Kidney glomerular epithelial cell (primary cell): ENCODE measurements around the gene SCGB3A2.
A peak's percentile ranks its signal among the peaks of the same experiment; 100 is the strongest.

Experiments
- DNase-seq: peaks from one replicate; lab custom pipeline; 2025; lab: John Stamatoyannopoulos, UW

Gene SCGB3A2

DNA sequence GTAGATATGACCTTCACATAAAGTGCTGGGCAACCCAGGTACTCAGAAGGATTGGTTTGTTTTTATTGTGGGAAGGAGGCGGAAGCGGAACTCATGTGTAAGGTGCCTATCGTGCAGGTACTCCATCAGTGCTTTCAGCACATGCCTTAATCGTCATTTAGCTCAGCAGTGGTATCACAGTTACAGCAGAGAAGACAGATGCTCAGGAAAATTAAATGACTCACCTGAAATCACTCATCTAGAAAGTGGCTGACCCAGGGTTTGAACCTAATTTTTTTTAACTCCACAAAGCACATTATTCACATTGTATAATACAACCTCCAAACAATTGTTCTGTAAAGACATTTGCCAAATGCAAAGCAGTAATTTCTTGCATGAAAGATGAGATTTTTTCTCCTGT, 25.6 kb downstream of the SCGB3A2 start:
- DNase-seq, result peak; percentile 13

DNA sequence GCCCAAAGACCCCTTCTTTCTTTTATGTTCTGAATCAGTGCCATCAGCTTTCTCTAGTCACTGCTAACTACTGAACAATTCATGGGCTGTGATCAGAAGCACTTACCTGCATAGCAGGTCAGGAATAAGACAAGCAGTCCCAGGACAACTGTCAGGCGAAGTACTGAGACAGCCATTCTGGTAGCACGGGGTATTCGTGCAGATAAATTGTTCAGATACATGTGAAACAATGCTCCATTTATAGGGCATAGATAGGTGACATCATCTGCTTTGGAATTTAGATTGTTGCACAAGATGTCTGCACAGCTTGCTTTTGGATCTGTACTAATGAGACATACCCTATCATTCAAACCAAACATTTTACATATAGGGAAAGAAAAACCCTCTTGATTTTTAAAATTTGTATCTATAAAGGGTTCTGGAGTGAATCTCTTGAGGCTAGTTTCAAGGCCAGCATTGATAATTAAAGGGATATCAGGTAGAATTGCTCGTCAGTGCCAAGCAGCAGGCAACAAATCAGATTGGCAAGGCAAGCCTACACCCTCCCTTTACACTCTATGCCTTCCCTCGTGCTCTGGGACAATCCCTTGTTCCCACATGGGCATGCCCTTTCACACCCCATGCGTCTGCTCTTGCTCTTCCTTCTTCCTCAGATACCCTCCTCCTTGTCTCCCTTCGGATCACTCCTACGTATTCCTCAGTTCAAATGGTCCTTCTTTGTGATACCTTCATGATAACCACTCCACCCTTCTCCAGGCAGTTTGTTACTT, 28.0 kb downstream of the SCGB3A2 start, which contains the start of gene C5orf46:
C5orf46 (minus strand) TSS at position 213 of the 770 bp plus-strand sequence; CDS start at position 176, 37 bp downstream.
- peak; percentile 48 for DNase-seq

DNA sequence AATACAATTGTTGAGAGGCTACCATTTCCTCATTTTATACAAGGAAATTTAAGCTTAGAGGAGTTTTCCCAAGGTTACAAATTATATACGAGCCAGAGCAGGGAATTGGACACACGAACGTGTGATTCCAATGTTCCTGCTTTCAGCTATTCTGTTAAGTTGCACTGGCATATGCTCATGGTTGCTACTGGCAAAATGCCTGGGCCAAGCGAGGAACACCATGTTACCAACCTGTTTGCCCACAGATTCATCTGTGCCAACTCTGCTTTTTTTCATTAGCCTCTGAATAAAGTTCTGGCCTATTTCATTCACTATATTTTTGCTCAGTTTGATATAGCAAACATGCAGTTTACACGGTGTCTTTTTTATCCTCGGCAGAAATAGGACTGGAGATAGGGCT, 32.9 kb downstream of the SCGB3A2 start:
- no peak for DNase-seq

DNA sequence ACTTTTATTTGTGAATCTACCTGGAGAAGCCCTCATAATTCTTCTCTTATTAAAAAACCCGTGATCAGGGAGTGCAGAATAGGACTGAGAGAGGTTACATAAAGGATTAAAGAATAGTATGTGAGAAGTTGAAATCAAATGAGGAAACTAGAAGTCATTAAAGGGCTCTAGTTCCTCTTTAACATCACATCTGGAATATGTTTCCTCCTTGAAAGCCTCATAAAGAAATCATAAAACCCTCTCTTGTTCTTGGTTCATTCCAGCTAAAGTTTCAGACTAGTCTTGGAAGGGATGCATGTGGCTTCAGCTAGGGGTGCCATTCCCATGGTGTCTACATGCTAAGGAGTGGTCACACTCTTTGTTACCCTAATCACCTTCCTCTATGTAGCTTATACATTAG, 33.5 kb downstream of the SCGB3A2 start:
- no peak for DNase-seq

DNA sequence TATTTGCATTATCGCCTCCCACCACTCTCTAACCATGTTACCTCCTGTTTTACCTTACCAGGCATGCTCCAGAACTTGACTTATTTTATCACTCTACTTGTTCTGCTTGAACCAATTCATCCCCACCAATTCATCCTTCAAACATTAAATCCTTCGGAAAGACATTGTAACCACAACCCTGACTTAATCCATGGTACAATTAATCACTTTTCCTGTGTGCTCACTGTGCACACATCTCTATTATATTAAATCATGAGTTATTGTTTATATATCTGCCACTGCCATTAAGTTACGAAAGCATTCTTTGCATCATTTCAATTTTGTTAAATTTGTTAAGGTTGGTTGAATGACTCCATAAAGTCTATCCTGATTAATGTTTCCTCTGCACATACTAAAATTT, 35.3 kb downstream of the SCGB3A2 start:
- no peak for DNase-seq

DNA sequence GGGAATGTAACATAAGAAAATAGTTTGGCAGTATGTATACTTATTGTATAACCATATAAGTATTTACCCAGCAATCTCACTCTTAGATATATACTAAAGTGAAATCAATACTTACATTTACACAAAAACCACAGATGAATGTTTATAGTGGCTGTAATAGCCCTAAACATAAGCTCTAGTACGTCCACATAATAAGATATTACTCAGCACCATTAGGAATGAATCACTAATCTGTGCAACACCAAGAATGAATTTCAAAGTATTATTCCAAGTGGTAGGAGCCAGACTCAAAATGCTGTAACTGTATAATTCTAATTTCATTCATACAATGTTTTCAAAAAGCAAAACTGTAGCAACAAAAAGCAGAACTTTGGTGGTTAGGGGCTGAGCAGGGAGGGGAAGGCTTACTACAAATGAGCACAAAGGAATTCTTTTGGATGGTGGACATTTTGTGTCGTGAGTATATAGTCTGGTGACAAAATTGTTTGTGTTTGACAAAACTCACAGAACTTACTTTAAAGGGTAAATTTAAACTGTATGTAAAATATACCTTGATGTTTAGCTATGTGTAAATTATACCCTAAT, 39.7 kb downstream of the SCGB3A2 start:
- no peak for DNase-seq

DNA sequence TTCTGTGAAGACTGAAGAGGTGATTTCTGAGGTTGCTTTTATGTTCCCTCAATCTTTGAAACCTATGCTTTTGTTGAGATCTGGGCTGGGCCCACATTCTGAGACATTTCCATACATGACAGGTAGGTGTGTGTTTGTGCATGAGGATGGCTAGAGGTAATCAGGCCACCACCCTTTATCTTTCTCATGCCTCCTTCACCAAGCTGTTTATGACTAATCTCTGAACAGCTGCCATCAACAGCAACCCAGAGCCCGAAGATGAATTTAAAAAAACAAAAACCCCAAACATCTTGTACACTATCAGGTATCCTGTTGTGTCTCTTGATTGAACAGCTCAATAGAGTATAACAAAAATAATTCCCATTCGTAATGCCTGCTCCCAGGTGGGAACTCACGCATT, 40.4 kb downstream of the SCGB3A2 start:
- DNase-seq, result no peak

DNA sequence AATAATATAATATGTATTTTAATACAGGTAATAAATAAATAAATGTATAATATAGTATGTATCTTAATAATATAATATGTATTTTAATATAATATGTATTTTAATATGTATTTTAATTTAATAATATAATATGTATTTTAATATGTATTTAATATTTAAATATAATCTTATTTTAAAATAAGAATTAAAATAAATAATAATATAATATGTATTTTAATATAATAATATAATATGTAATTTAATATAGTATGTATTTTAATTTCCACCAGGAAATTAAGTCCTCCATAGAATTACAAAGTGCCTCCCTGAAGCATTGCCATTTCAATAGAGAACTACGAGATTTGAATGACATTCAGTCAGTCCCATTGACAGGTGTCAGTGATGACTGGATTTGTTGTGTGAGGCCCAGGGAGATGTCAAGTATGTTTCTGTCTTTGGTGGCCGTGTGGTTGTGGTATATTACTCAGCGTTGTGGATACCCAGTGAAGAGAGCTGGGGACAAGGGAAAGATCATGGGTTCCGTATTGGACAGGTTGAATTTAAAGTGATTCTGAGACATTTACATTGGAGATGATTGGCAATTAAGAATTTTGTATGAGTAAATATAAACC, 42.0 kb downstream of the SCGB3A2 start:
- no peak for DNase-seq

DNA sequence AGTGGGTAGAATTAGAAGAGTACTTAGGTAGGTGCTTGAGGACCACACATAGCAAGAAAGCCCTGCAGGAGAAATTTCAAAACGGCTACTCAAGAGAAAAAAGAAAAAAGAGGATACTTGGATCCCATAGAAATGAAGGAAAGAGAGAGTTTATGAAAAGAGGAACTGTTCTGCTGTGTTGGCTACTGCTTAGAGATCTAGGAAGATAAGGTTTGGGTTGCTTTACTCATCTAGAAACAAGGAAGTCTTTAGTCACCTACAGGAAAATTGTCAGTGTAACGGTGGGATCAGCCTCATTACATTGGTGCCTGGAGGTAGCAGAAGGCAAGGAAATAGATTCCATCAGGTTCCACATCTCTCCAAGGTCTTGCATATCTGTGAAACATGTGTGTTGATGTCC, 42.6 kb downstream of the SCGB3A2 start:
- no peak for DNase-seq

DNA sequence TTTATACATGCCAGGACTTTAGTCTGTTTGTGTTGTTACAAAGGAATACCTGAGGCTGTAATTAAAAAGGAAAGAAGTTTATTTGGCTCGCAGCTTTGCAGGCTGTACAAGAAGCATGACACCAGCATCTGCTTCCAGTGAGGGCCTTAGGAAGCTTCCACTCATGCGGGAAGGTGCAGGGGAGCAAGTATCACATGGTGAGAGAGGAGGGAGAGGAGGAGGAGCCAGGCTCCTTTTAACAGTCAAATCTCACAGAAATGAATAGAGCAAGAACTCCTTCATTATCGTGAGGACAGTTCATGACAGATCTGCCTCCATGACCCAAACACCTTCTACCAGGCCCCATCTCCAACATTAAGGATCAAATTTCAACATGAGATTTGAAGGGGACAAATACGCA, 46.5 kb downstream of the SCGB3A2 start:
- DNase-seq, result no peak

DNA sequence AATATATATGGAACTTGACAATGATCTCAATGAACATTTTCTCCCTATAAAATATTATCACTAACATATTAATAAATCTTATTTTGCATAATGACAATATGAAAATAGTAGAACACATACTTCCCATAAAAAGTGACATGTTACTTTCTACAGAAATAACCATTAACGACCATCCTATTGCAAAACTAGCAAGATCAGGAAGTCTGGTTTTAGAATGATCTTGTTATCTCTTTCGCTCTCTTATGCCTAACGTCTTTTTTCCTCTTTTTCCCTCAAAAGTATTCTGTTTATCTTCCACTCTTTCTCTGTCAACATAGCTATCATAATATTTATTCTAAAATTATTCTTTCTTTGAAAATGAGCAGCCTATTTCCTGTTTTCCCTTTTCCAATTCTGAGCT, 49.4 kb downstream of the SCGB3A2 start:
- DNase-seq, result no peak

DNA sequence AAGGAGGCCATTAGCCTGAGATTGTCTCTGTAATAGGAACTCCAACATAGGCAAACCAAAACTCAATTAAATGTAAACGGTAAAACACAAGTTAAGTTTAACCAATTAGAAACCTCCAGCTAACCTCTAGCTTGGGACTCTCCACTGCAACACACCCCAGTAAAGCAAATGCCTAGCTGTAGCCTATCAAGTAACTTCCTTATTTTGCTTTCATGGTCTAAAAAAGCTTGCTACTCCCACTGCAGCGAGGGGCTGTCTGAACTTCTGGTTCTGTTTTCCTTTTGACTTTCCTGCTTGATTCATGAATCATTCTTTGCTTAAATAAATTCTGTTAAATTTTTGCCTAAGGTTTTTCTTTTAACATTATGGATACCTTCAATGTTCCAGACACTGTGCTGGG, 52.3 kb downstream of the SCGB3A2 start:
- no peak for DNase-seq
